Non-pigmented ciliary epithelial cell (primary cell): ENCODE data around the gene GPR137.

Source experiments
- DNase-seq: peaks from one replicate; pipeline ENCODE4 v3.0.0-alpha.2; 2010; ENCODE audit warnings: low read depth

The GPR137 gene

GRCh38 chr11:64249038-64249437 lies 36.6 kb upstream of the GPR137 start:
- DNase-seq, result no peak

GRCh38 chr11:64249563-64250414 lies 35.9 kb upstream of the GPR137 start:
- DNase-seq, result no peak

GRCh38 chr11:64250415-64251015 lies 35.1 kb upstream of the GPR137 start:
- no peak for DNase-seq

GRCh38 chr11:64251016-64251752 lies 34.5 kb upstream of the GPR137 start, which contains the start of gene PLCB3:
Gene PLCB3 (plus strand): TSS chr11:64251530. CDS start chr11:64251650, 120 bp downstream.
- DNase-seq, result no peak

- no peak for DNase-seq
Observed at GRCh38 chr11:64251753-64252002, 34.0 kb upstream of the GPR137 start.

- no peak for DNase-seq
Observed at GRCh38 chr11:64252003-64252872, 33.4 kb upstream of the GPR137 start.

GRCh38 chr11:64253043-64253442 lies 32.6 kb upstream of the GPR137 start:
- no peak for DNase-seq

GRCh38 chr11:64253481-64253880 lies 32.2 kb upstream of the GPR137 start:
- no peak for DNase-seq

GRCh38 chr11:64254326-64254725 lies 31.3 kb upstream of the GPR137 start:
- DNase-seq, result no peak

- no peak for DNase-seq
Observed at GRCh38 chr11:64255135-64256128, 30.2 kb upstream of the GPR137 start.

- no peak for DNase-seq
Observed at GRCh38 chr11:64256300-64256699, 29.3 kb upstream of the GPR137 start.

- no peak for DNase-seq
Observed at GRCh38 chr11:64258356-64258755, 27.3 kb upstream of the GPR137 start.

GRCh38 chr11:64258946-64259532 lies 26.6 kb upstream of the GPR137 start:
- no peak for DNase-seq

GRCh38 chr11:64259533-64260067 lies 26.0 kb upstream of the GPR137 start:
- no peak for DNase-seq

GRCh38 chr11:64260147-64260708 lies 25.4 kb upstream of the GPR137 start:
- no peak for DNase-seq

- no peak for DNase-seq
Observed at GRCh38 chr11:64261556-64262080, 24.0 kb upstream of the GPR137 start.

GRCh38 chr11:64262271-64263002 lies 23.2 kb upstream of the GPR137 start:
- no peak for DNase-seq

- no peak for DNase-seq
Observed at GRCh38 chr11:64263021-64263946, 22.4 kb upstream of the GPR137 start.
